Testis (tissue), 2 donors: ENCODE data around the gene OXSR1.

ENCODE experiments used
- CTCF ChIP-seq, 3 experiments: fragments of 450-650 bp in 2 of 3; fragments of 200-600 bp in 1 of 3; sonication (generic) in 1 of 3; IDR thresholded peaks; one replicate each; pipeline ENCODE4 v1.5.1; 2016 to 2019; ENCODE audit warnings: antibody characterized with exemption in 3 of 3, mild to moderate bottlenecking in 2 of 3, moderate library complexity in 1 of 3
- POLR2A ChIP-seq: fragments of 450-650 bp; IDR thresholded peaks from one replicate; pipeline ENCODE4 v1.6.1; 2017; ENCODE audit warnings: antibody characterized with exemption, mild to moderate bottlenecking, moderate library complexity

GRCh38 chr3:38158472-38158871 lies 6.9 kb upstream of the OXSR1 start:
- no peak for TF ChIP-seq POLR2A
- no peak for TF ChIP-seq CTCF (IDR thresholded peaks at IDR 0.05)
